ENCODE measurements around the gene DOHH.

DOHH gene

GRCh38 chr19:3539756-3540118, 39.3 kb upstream of the DOHH start:
- Histone ChIP-seq H3K4me1 (ENCODE audit: insufficient read depth, low read length, poor library complexity, severe bottlenecking) (no peaks in the 10 kb centered on the region), H3K27me3 (ENCODE audit: insufficient read depth, low read length, poor library complexity, severe bottlenecking) (no peaks in the 10 kb centered on the region), H4K20me1 (ENCODE audit: insufficient read depth, low read length, poor library complexity, severe bottlenecking) (no peaks in the 10 kb centered on the region), H3K79me2 (ENCODE audit: insufficient read depth, low read length) (no peaks in the 10 kb centered on the region), H3K4me2 (ENCODE audit: low read depth, low read length, poor library complexity, severe bottlenecking) (no peak overlapping the region), H3K9me2 (replicated peaks; ENCODE audit: low read depth, low read length) (no peaks in the 10 kb centered on the region), H3F3A (ENCODE audit: low read depth) (no peaks in the 10 kb centered on the region), H2AFZ (ENCODE audit: low read length) (no peak overlapping the region), H3K4me3 (ENCODE audit: low read length, poor library complexity, severe bottlenecking) (no peak overlapping the region), H3K9me3 (ENCODE audit: insufficient read depth, low read depth, low read length) (no peaks in the 10 kb centered on the region), H3K36me3 (ENCODE audit: insufficient read depth, low read length) (peaks cover 27% of the 10 kb centered on the region; the same call in 1 of the 2 replicates), H3K9ac (ENCODE audit: low read depth, low read length, poor library complexity, severe bottlenecking) (no peak overlapping the region)
- TF ChIP-seq CTCF (conservative IDR thresholded peaks at IDR 0.05; ENCODE audit: low read length) (no peak), EZH2phosphoT487 (IDR thresholded peaks at IDR 0.05; ENCODE audit: borderline replicate concordance) (no peak)

- Histone ChIP-seq H3K4me2 (ENCODE audit: low read depth, low read length, poor library complexity, severe bottlenecking) (no peak within 1 kb of the TSS), H3K9me2 (replicated peaks; ENCODE audit: low read depth, low read length) (no peaks in the 10 kb centered on the region), H3F3A (ENCODE audit: low read depth) (no peaks in the 10 kb centered on the region), H3K36me3 (ENCODE audit: insufficient read depth, low read length) (peaks cover 33% of the 10 kb centered on the region; the same call in 1 of the 2 replicates), H2AFZ (ENCODE audit: low read length) (no peak within 1 kb of the TSS), H3K9me3 (ENCODE audit: insufficient read depth, low read depth, low read length) (no peaks in the 10 kb centered on the region), H3K4me1 (ENCODE audit: insufficient read depth, low read length, poor library complexity, severe bottlenecking) (no peaks in the 10 kb centered on the region), H3K4me3 (ENCODE audit: low read length, poor library complexity, severe bottlenecking) (no peak within 1 kb of the TSS), H3K9ac (ENCODE audit: low read depth, low read length, poor library complexity, severe bottlenecking) (no peak within 1 kb of the TSS), H3K27me3 (ENCODE audit: insufficient read depth, low read length, poor library complexity, severe bottlenecking) (no peaks in the 10 kb centered on the region), H4K20me1 (ENCODE audit: insufficient read depth, low read length, poor library complexity, severe bottlenecking) (no peaks in the 10 kb centered on the region), H3K79me2 (ENCODE audit: insufficient read depth, low read length) (no peaks in the 10 kb centered on the region)
- TF ChIP-seq EZH2phosphoT487 (IDR thresholded peaks at IDR 0.05; ENCODE audit: borderline replicate concordance) (no peak), CTCF (conservative IDR thresholded peaks at IDR 0.05; ENCODE audit: low read length) (no peak)
Observed at GRCh38 chr19:3538965-3539755, 38.7 kb upstream of the DOHH start, which contains the start of gene TEKTIP1. Gene TEKTIP1, plus strand, starts transcription at chr19:3539174. Its CDS starts 4 bp downstream, at chr19:3539178.

DNA sequence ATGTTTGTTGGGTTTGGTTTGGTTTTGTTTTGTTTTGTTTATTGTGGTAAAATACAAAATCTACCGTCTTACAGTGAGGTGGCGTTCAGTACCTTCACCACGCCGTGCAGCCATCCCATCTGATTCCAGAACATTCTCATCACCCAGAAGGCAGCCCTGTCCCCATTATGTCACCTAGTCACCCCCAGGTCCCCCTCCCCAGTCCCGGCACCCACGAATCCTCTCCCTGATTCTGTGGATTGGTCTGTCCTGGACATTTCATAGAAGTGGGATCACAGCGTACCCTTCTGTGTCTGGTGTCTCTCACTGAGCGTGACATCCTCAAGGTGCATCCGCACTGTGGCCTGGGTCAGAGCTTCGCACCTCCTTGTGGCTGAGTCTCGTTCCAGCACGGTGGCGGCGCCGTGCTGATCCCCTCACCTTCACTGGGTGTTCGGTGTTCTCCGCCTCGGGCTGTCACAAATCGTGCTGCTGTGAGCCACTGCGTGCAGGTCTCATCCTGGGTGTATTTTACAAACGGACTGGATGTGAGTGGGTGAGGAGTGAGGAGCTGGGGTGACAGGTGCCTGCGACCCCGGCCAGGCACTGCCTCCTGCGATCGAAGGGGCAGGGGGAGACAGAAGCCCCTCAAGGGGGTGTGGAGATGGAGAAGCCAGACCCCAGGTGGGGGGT, 37.9 kb upstream of the DOHH start:
- no peak overlapping the region for H3K9ac ChIP-seq (ENCODE audit: low read depth, low read length, poor library complexity, severe bottlenecking)
- H3K4me1 ChIP-seq (ENCODE audit: insufficient read depth, low read length, poor library complexity, severe bottlenecking): no peaks in the 10 kb centered on the region
- no peak overlapping the region for H3K4me2 ChIP-seq (ENCODE audit: low read depth, low read length, poor library complexity, severe bottlenecking)
- no peaks in the 10 kb centered on the region for H3K9me3 ChIP-seq (ENCODE audit: insufficient read depth, low read depth, low read length)
- H3K27me3 ChIP-seq (ENCODE audit: insufficient read depth, low read length, poor library complexity, severe bottlenecking): no peaks in the 10 kb centered on the region
- no peaks in the 10 kb centered on the region for H4K20me1 ChIP-seq (ENCODE audit: insufficient read depth, low read length, poor library complexity, severe bottlenecking)
- H3F3A ChIP-seq (ENCODE audit: low read depth): no peaks in the 10 kb centered on the region
- no peaks in the 10 kb centered on the region for H3K79me2 ChIP-seq (ENCODE audit: insufficient read depth, low read length)
- peaks cover 39% of the 10 kb centered on the region; the same call in 1 of the 2 replicates for H3K36me3 ChIP-seq (ENCODE audit: insufficient read depth, low read length)
- TF ChIP-seq CTCF (conservative IDR thresholded peaks at IDR 0.05; ENCODE audit: low read length) (no peak), EZH2phosphoT487 (IDR thresholded peaks at IDR 0.05; ENCODE audit: borderline replicate concordance) (no peak)
- H3K9me2 ChIP-seq (replicated peaks; ENCODE audit: low read depth, low read length): no peaks in the 10 kb centered on the region
- no peak overlapping the region for H2AFZ ChIP-seq (ENCODE audit: low read length)
- H3K4me3 ChIP-seq (ENCODE audit: low read length, poor library complexity, severe bottlenecking): no peak overlapping the region
